WTC11 (cell line): ENCODE measurements around the gene DEXI. TPM values are rescaled to one million over a fixed set of nuclear protein-coding genes. Genes with fewer than 3 reads are reported as not detected.
A peak's percentile ranks its signal among the peaks of the same experiment; 100 is the strongest.

ENCODE experiments used
- ATAC-seq: fragments of 200-7000 bp; cut with Tn5 transposase; 2 replicates; pipeline ENCODE4 v1.10.0; 2021; ENCODE audit warnings: mild to moderate bottlenecking, moderate library complexity
- CTCF ChIA-PET: fragments of 300-600 bp; sonication (Branson Sonifier 250); formaldehyde crosslinking; loops from one replicate; lab custom pipeline; 2021; ENCODE audit warnings: antibody characterized with exemption; lab: Charles Lee
- POLR2A ChIA-PET: fragments of 350-600 bp; sonication (Branson Sonifier 250); formaldehyde crosslinking; loops from one replicate; lab custom pipeline; 2021; ENCODE audit warnings: antibody characterized with exemption; lab: Charles Lee
- DNase-seq: peaks from one replicate; pipeline ENCODE4 v3.0.0; 2021; ENCODE audit warnings: low spot score
- H3K27ac Mint-ChIP-seq: 2 replicates; pipeline ENCODE4 v1.8.0; 2021; ENCODE audit warnings: mixed read lengths
- H3K27me3 Mint-ChIP-seq: 2 replicates; pipeline ENCODE4 v1.8.0; 2021; ENCODE audit warnings: low read depth, mild to moderate bottlenecking, moderate library complexity, mixed read lengths
- H3K36me3 Mint-ChIP-seq: 2 replicates; pipeline ENCODE4 v1.8.0; 2021; ENCODE audit warnings: mixed read lengths
- H3K4me1 Mint-ChIP-seq: 2 replicates; pipeline ENCODE4 v1.8.0; 2022; ENCODE audit warnings: mixed read lengths
- H3K4me3 Mint-ChIP-seq: 2 replicates; pipeline ENCODE4 v1.8.0; 2021; ENCODE audit warnings: mild to moderate bottlenecking, moderate library complexity, mixed read lengths
- H3K9me3 Mint-ChIP-seq: 2 replicates; pipeline ENCODE4 v1.8.0; 2021; ENCODE audit warnings: mixed read lengths
- AR ChIP-seq: fragments of 250-450 bp; sonication (Bioruptor Pico); IDR thresholded peaks from 2 replicates; pipeline ENCODE4 v1.9.0; 2021; ENCODE audit warnings: mild to moderate bottlenecking
- ATF1 ChIP-seq: sonication (generic); formaldehyde crosslinking; IDR thresholded peaks from 2 replicates; pipeline ENCODE4 v1.8.1; 2023; ENCODE audit warnings: mild to moderate bottlenecking, moderate library complexity, missing genetic modification reagents
- ATF2 ChIP-seq: sonication (generic); formaldehyde crosslinking; IDR thresholded peaks from 2 replicates; pipeline ENCODE4 v1.8.1; 2022; ENCODE audit warnings: low read depth, missing genetic modification reagents, borderline replicate concordance
- ATF3 ChIP-seq: sonication (generic); formaldehyde crosslinking; conservative IDR thresholded peaks from 2 replicates; pipeline ENCODE4 v1.8.1; 2022; ENCODE audit warnings: mild to moderate bottlenecking, missing genetic modification reagents
- CREB1 ChIP-seq: sonication (generic); formaldehyde crosslinking; IDR thresholded peaks from 2 replicates; pipeline ENCODE4 v1.8.0; 2023; ENCODE audit warnings: mild to moderate bottlenecking, missing genetic modification reagents
- CTCF ChIP-seq: fragments of 200-600 bp; IDR thresholded peaks from 2 replicates; pipeline ENCODE4 v1.8.0; 2022; ENCODE audit warnings: antibody characterized with exemption
- ELF4 ChIP-seq: sonication (generic); formaldehyde crosslinking; IDR thresholded peaks from 2 replicates; pipeline ENCODE4 v1.8.1; 2022; ENCODE audit warnings: low read depth, mild to moderate bottlenecking, moderate library complexity, missing genetic modification reagents
- ETV6 ChIP-seq: sonication (generic); formaldehyde crosslinking; IDR thresholded peaks from 2 replicates; pipeline ENCODE4 v1.8.1; 2022; ENCODE audit warnings: mild to moderate bottlenecking, missing genetic modification reagents
- FOXP1 ChIP-seq: sonication (generic); formaldehyde crosslinking; IDR thresholded peaks from 2 replicates; pipeline ENCODE4 v1.8.0; 2022; ENCODE audit warnings: missing genetic modification reagents, mild to moderate bottlenecking, moderate library complexity, borderline replicate concordance
- JAZF1 ChIP-seq: fragments of 250-450 bp; sonication (Bioruptor Pico); IDR thresholded peaks from 2 replicates; pipeline ENCODE4 v1.9.0; 2021; ENCODE audit warnings: moderate library complexity, mild to moderate bottlenecking, inconsistent platforms
- NFATC4 ChIP-seq: fragments of 250-450 bp; sonication (Bioruptor Pico); IDR thresholded peaks from 2 replicates; pipeline ENCODE4 v1.9.0; 2021; ENCODE audit warnings: mild to moderate bottlenecking
- NFYB ChIP-seq: sonication (generic); formaldehyde crosslinking; conservative IDR thresholded peaks from 2 replicates; pipeline ENCODE4 v1.8.0; 2022; ENCODE audit warnings: low read depth, missing genetic modification reagents
- NR3C1 ChIP-seq: sonication (generic); formaldehyde crosslinking; conservative IDR thresholded peaks from 2 replicates; pipeline ENCODE4 v1.8.1; 2023; ENCODE audit warnings: low read depth, mild to moderate bottlenecking, missing genetic modification reagents
- OVOL2 ChIP-seq: fragments of 250-450 bp; sonication (Bioruptor Pico); IDR thresholded peaks from 2 replicates; pipeline ENCODE4 v1.9.0; 2021; ENCODE audit warnings: mild to moderate bottlenecking, borderline replicate concordance
- PRRX2 ChIP-seq: fragments of 250-450 bp; sonication (Bioruptor Pico); IDR thresholded peaks from 2 replicates; pipeline ENCODE4 v1.8.0; 2021; ENCODE audit warnings: mild to moderate bottlenecking
- RELA ChIP-seq: sonication (generic); formaldehyde crosslinking; IDR thresholded peaks from 2 replicates; pipeline ENCODE4 v1.8.1; 2022; ENCODE audit warnings: missing genetic modification reagents, mild to moderate bottlenecking, borderline replicate concordance
- SMAD3 ChIP-seq: sonication (generic); formaldehyde crosslinking; IDR thresholded peaks from 2 replicates; pipeline ENCODE4 v1.8.0; 2022; ENCODE audit warnings: missing genetic modification reagents, mild to moderate bottlenecking, borderline replicate concordance
- ZNF263 ChIP-seq: sonication (generic); formaldehyde crosslinking; IDR thresholded peaks from 2 replicates; pipeline ENCODE4 v1.8.1; 2022; ENCODE audit warnings: low read depth, mild to moderate bottlenecking, moderate library complexity, missing genetic modification reagents
- ZNF423 ChIP-seq: fragments of 250-450 bp; sonication (Bioruptor Pico); IDR thresholded peaks from 2 replicates; pipeline ENCODE4 v2.1.2; 2022; ENCODE audit warnings: mild to moderate bottlenecking, moderate library complexity
- total RNA-seq: library from RNA; stranded (reverse); gene quantifications from 3 replicates; pipeline ENCODE4 v1.2.3, GENCODE V29; 2021
- TF ChIP-seq, protein P1 (sequence below): sonication (generic); formaldehyde crosslinking; IDR thresholded peaks from 2 replicates; pipeline ENCODE4 v1.8.0; 2022; ENCODE audit warnings: mild to moderate bottlenecking, missing genetic modification reagents
- TF ChIP-seq, protein P2 (sequence below): fragments of 250-450 bp; sonication (Bioruptor Pico); IDR thresholded peaks from 2 replicates; pipeline ENCODE4 v1.8.0; 2021; ENCODE audit warnings: mild to moderate bottlenecking
- TF ChIP-seq, protein P3 (sequence below): fragments of 250-450 bp; sonication (Bioruptor Pico); IDR thresholded peaks from 2 replicates; pipeline ENCODE4 v1.9.0; 2021; ENCODE audit warnings: moderate library complexity, mild to moderate bottlenecking, inconsistent platforms, borderline replicate concordance

The DEXI gene
- total RNA-seq, 1 experiment from 2014 or later, result 33.7 TPM

GRCh38 chr16:10950393-10950792 lies 8.1 kb upstream of the DEXI start:
- no peaks in the 10 kb centered on the region for H3K36me3 Mint-ChIP-seq
- peaks cover 57% of the 10 kb centered on the region for H3K4me1 Mint-ChIP-seq
- TF ChIP-seq RELA (CRISPR knock-in tag) (no peak), JAZF1 (CRISPR knock-in tag) (no peak), AR (CRISPR knock-in tag) (no peak), ATF2 (CRISPR knock-in tag) (no peak)
- TF ChIP-seq, protein P1, sequence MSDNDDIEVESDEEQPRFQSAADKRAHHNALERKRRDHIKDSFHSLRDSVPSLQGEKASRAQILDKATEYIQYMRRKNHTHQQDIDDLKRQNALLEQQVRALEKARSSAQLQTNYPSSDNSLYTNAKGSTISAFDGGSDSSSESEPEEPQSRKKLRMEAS (CRISPR knock-in tag), result no peak
- DNase-seq, result no peak
- H3K4me3 Mint-ChIP-seq, result no peak overlapping the region
- CTCF ChIA-PET, result interaction anchor here (0.6 to 7.5 kb wide), 12 partner anchors 13 to 437 kb away, joined by 3 to 70 read pairs (median 3); partner anchors contain the start of gene SOCS1
- ATAC-seq, result no peak
- POLR2A ChIA-PET, result interaction anchor here (1.4 kb wide), 1 partner anchor 305 kb away, joined by 3 read pairs; the partner anchor contains the start of gene SOCS1
- no peak overlapping the region for H3K27ac Mint-ChIP-seq
- no peaks in the 10 kb centered on the region for H3K9me3 Mint-ChIP-seq
- no peaks in the 10 kb centered on the region for H3K27me3 Mint-ChIP-seq

- Mint-ChIP-seq H3K27me3 (no peaks in the 10 kb centered on the region), H3K4me1 (peaks cover 61% of the 10 kb centered on the region), H3K9me3 (no peaks in the 10 kb centered on the region), H3K4me3 (no peak overlapping the region), H3K27ac (peak overlapping the region; percentile 18), H3K36me3 (no peaks in the 10 kb centered on the region)
- ATAC-seq, result peak; percentile 75
- TF ChIP-seq ZNF423 (CRISPR knock-in tag) (peak; percentile 55), CREB1 (CRISPR knock-in tag) (no peak)
- CTCF ChIA-PET, result interaction anchor here (1.1 to 7.5 kb wide), 8 partner anchors 12 to 565 kb away, joined by 3 to 70 read pairs (median 3); partner anchors contain the start of genes CIITA and SOCS1
- DNase-seq, result peak; percentile 59
- POLR2A ChIA-PET, result interaction anchor here (0.6 to 1.4 kb wide), 3 partner anchors 304 to 663 kb away, joined by 3 to 9 read pairs (median 3); partner anchors contain the start of gene SOCS1
Measured at GRCh38 chr16:10949424-10949970, 7.2 kb upstream of the DEXI start.

DNA sequence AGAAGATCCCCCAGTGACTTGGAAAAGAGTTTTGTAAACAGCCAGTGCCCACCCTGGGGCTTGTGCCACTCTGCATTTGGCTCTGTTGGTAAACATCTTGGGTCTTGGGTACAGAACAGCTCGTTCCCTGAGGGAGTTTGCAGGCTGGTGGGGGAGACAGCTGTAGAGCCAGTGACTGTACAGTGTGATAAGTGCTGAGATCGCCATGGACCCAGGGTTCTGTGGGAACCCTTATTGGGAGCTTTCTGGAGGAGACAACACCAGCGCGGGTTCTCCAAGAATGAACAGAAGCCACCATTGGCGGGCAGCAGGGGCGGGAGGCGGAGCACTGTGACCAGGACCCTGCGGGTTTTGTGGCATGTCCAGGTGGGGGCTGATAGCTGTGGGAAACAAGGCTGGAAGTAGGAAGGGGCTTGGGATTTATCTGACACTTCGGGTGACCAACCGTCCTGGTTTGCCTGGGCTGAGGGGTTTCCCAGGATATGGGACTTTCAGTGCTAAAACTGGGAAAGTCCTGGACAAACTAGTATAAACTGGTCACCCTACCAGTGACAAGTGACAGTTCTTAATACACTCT lies 5.0 kb upstream of the DEXI start:
- H3K27me3 Mint-ChIP-seq, result peaks cover 3% of the 10 kb centered on the region; the same call in 1 of the 2 replicates
- peaks cover 66% of the 10 kb centered on the region for H3K4me1 Mint-ChIP-seq
- no peaks in the 10 kb centered on the region for H3K36me3 Mint-ChIP-seq
- H3K4me3 Mint-ChIP-seq, result no peak overlapping the region
- DNase-seq, result no peak
- no peak for ATAC-seq
- ChIA-PET CTCF (interaction anchor here (1.0 to 1.5 kb wide), 2 partner anchors 16 to 28 kb away, joined by 3 to 4 read pairs; no protein-coding TSS in a partner anchor), POLR2A (no interaction called here)
- no peaks in the 10 kb centered on the region for H3K9me3 Mint-ChIP-seq
- H3K27ac Mint-ChIP-seq, result no peak overlapping the region
- TF ChIP-seq ATF3 (no peak), NFYB (CRISPR knock-in tag) (no peak), FOXP1 (CRISPR knock-in tag) (no peak), PRRX2 (CRISPR knock-in tag) (no peak), ETV6 (CRISPR knock-in tag) (no peak), OVOL2 (CRISPR knock-in tag) (no peak), ATF1 (no peak), ELF4 (CRISPR knock-in tag) (no peak), ZNF263 (no peak), SMAD3 (CRISPR knock-in tag) (no peak), NFATC4 (CRISPR knock-in tag) (no peak), CTCF (no peak), NR3C1 (CRISPR knock-in tag) (no peak)
- TF ChIP-seq, protein P2, sequence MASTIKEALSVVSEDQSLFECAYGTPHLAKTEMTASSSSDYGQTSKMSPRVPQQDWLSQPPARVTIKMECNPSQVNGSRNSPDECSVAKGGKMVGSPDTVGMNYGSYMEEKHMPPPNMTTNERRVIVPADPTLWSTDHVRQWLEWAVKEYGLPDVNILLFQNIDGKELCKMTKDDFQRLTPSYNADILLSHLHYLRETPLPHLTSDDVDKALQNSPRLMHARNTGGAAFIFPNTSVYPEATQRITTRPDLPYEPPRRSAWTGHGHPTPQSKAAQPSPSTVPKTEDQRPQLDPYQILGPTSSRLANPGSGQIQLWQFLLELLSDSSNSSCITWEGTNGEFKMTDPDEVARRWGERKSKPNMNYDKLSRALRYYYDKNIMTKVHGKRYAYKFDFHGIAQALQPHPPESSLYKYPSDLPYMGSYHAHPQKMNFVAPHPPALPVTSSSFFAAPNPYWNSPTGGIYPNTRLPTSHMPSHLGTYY (CRISPR knock-in tag), result no peak
- TF ChIP-seq, protein P3, sequence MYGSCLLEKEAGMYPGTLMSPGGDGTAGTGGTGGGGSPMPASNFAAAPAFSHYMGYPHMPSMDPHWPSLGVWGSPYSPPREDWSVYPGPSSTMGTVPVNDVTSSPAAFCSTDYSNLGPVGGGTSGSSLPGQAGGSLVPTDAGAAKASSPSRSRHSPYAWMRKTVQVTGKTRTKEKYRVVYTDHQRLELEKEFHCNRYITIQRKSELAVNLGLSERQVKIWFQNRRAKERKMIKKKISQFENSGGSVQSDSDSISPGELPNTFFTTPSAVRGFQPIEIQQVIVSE, result no peak
